IMR-90 (cell line): ENCODE measurements around the gene CKAP2L. TPM values are rescaled to one million over a fixed set of nuclear protein-coding genes. Genes with fewer than 3 reads are reported as not detected.

Experiments used
- ATAC-seq: fragments of 200-7000 bp; cut with Tn5 transposase; 2 replicates; pipeline ENCODE4 v1.9.1; 2020; ENCODE audit warnings: low read depth, mild to moderate bottlenecking, moderate library complexity
- BruUV-seq: library from RNA; stranded (reverse); fragments of 400-500 nt; replicated peaks from 2 replicates; lab custom pipeline; 2021; lab: Mats Ljungman, UMichigan
- CTCF ChIA-PET: fragments of 300-600 bp; formaldehyde crosslinking; extraction: SDS; loops from one replicate; lab custom pipeline; 2021; ENCODE audit warnings: antibody characterized with exemption; lab: Yijun Ruan, JAX
- POLR2A ChIA-PET: fragments of 300-600 bp; sonication (Branson Sonifier 250); formaldehyde crosslinking; loops from one replicate; lab custom pipeline; 2022; ENCODE audit warnings: antibody characterized with exemption; ENCODE audit not compliant: unreplicated experiment; lab: Charles Lee
- DNase-seq: peaks from one replicate; pipeline ENCODE4 v3.0.0; 2013
- H2AFZ ChIP-seq: replicated peaks from 2 replicates; pipeline ENCODE3; 2013; ENCODE audit warnings: low read length, mild to moderate bottlenecking; ENCODE audit not compliant: poor library complexity
- H2AK5ac ChIP-seq: 2 replicates; pipeline ENCODE4 v1.6.1; 2013; ENCODE audit warnings: low read depth, low read length, inconsistent platforms
- H2AK9ac ChIP-seq: replicated peaks from 2 replicates; pipeline ENCODE3; 2013; ENCODE audit warnings: mild to moderate bottlenecking, low read depth, low read length, moderate library complexity; ENCODE audit not compliant: poor library complexity
- H2BK120ac ChIP-seq: 2 replicates; pipeline ENCODE4 v1.6.1; 2013; ENCODE audit warnings: low read depth, low read length, inconsistent platforms
- H2BK15ac ChIP-seq: 3 replicates; pipeline ENCODE4 v1.6.1; 2013; ENCODE audit warnings: low read depth, low read length, inconsistent platforms
- H2BK20ac ChIP-seq: 2 replicates; pipeline ENCODE4 v1.6.1; 2013; ENCODE audit warnings: low read depth, mild to moderate bottlenecking, inconsistent platforms, low read length, moderate library complexity
- H2BK5ac ChIP-seq: 2 replicates; pipeline ENCODE4 v1.6.1; 2013; ENCODE audit warnings: mild to moderate bottlenecking, low read depth, low read length, inconsistent platforms; ENCODE audit not compliant: poor library complexity, severe bottlenecking
- H3K14ac ChIP-seq: replicated peaks from 2 replicates; pipeline ENCODE4 v1.6.1; 2013; ENCODE audit warnings: low read depth, low read length, inconsistent platforms
- H3K18ac ChIP-seq: 2 replicates; pipeline ENCODE4 v1.6.1; 2013; ENCODE audit warnings: low read depth, low read length, control low read depth
- H3K23ac ChIP-seq: 2 replicates; pipeline ENCODE4 v1.6.1; 2013; ENCODE audit warnings: low read depth, low read length, inconsistent platforms
- H3K27ac ChIP-seq: 2 replicates; pipeline ENCODE4 v1.5.1; 2013; ENCODE audit warnings: mild to moderate bottlenecking, control low read depth, low read length; ENCODE audit not compliant: insufficient read depth
- H3K27me3 ChIP-seq: 2 replicates; pipeline ENCODE4 v1.6.1; 2013; ENCODE audit warnings: low read length; ENCODE audit not compliant: control insufficient read depth, insufficient read depth
- H3K36me3 ChIP-seq: 2 replicates; pipeline ENCODE4 v1.6.1; 2013; ENCODE audit warnings: low read length, mixed read lengths; ENCODE audit not compliant: control insufficient read depth, insufficient read depth
- H3K4ac ChIP-seq: 2 replicates; pipeline ENCODE4 v1.6.1; 2013; ENCODE audit warnings: low read depth, low read length, inconsistent platforms
- H3K4me1 ChIP-seq: 2 replicates; pipeline ENCODE4 v1.6.1; 2013; ENCODE audit warnings: low read length, mixed read lengths; ENCODE audit not compliant: control insufficient read depth, insufficient read depth
- H3K4me2 ChIP-seq: 2 replicates; pipeline ENCODE4 v1.6.1; 2013; ENCODE audit warnings: low read depth, mild to moderate bottlenecking, control low read depth, low read length, moderate library complexity
- H3K4me3 ChIP-seq: 2 replicates; pipeline ENCODE4 v1.5.1; 2013; ENCODE audit warnings: low read depth, mild to moderate bottlenecking, control low read depth, low read length, moderate library complexity; ENCODE audit not compliant: insufficient read depth
- H3K56ac ChIP-seq: 2 replicates; pipeline ENCODE4 v1.6.1; 2013; ENCODE audit warnings: low read length, inconsistent platforms; ENCODE audit not compliant: insufficient read depth; ENCODE audit errors: extremely low read depth
- H3K79me1 ChIP-seq, 2 experiments: 2 replicates each; pipeline ENCODE4 v1.6.1; 2013; ENCODE audit warnings: low read length in 2 of 2, inconsistent platforms in 1 of 2, low read depth in 1 of 2
- H3K9ac ChIP-seq: 2 replicates; pipeline ENCODE4 v1.6.1; 2013; ENCODE audit warnings: low read depth, low read length, control low read depth
- H3K9me1 ChIP-seq: 2 replicates; pipeline ENCODE4 v1.6.1; 2013; ENCODE audit warnings: low read length, inconsistent platforms; ENCODE audit not compliant: insufficient read depth
- H3K9me3 ChIP-seq: 2 replicates; pipeline ENCODE4 v1.6.1; 2013; ENCODE audit warnings: low read length; ENCODE audit not compliant: control insufficient read depth, insufficient read depth
- H4K20me1 ChIP-seq: 2 replicates; pipeline ENCODE4 v1.6.1; 2013; ENCODE audit warnings: low read length, inconsistent platforms; ENCODE audit not compliant: insufficient read depth
- H4K5ac ChIP-seq: 2 replicates; pipeline ENCODE4 v1.6.1; 2013; ENCODE audit warnings: mild to moderate bottlenecking, low read depth, low read length, control low read depth
- H4K8ac ChIP-seq, 2 experiments: 2 replicates each; pipeline ENCODE4 v1.6.1; 2013; ENCODE audit warnings: low read depth in 2 of 2, low read length in 2 of 2, control low read depth in 1 of 2, inconsistent platforms in 1 of 2
- H4K91ac ChIP-seq: 2 replicates; pipeline ENCODE4 v1.6.1; 2013; ENCODE audit warnings: low read depth, low read length, inconsistent platforms; ENCODE audit not compliant: insufficient read depth
- CEBPB ChIP-seq: IDR thresholded peaks from 2 replicates; pipeline ENCODE4 v1.6.1; 2012; ENCODE audit warnings: low read depth, low read length, improper control_type of control experiment
- CHD1 ChIP-seq: IDR thresholded peaks from 2 replicates; pipeline ENCODE4 v1.6.1; 2012; ENCODE audit warnings: low read depth, low read length, improper control_type of control experiment
- CTCF ChIP-seq: conservative IDR thresholded peaks from 2 replicates; pipeline ENCODE4 v1.5.1; 2012; ENCODE audit warnings: mild to moderate bottlenecking, low read depth, low read length, improper control_type of control experiment
- ELK1 ChIP-seq: fragments of 150-350 bp; IDR thresholded peaks from 2 replicates; pipeline ENCODE4 v1.6.1; 2016; ENCODE audit warnings: low read depth, mild to moderate bottlenecking, low read length, moderate library complexity, borderline replicate concordance
- FOS ChIP-seq: fragments of 150-350 bp; IDR thresholded peaks from 2 replicates; pipeline ENCODE4 v1.6.1; 2016; ENCODE audit warnings: low read depth, low read length
- MAFK ChIP-seq: IDR thresholded peaks from 2 replicates; pipeline ENCODE4 v1.6.1; 2012; ENCODE audit warnings: low read depth, low read length, improper control_type of control experiment
- MXI1 ChIP-seq: IDR thresholded peaks from 2 replicates; pipeline ENCODE4 v1.6.1; 2012; ENCODE audit warnings: low read depth, mild to moderate bottlenecking, low read length, moderate library complexity, borderline replicate concordance
- POLR2A ChIP-seq: IDR thresholded peaks from 2 replicates; pipeline ENCODE4 v1.6.1; 2012; ENCODE audit warnings: mild to moderate bottlenecking, low read depth, low read length
- RAD21 ChIP-seq: IDR thresholded peaks from 2 replicates; pipeline ENCODE4 v1.6.1; 2012; ENCODE audit warnings: low read length, improper control_type of control experiment
- RFX5 ChIP-seq: IDR thresholded peaks from 2 replicates; pipeline ENCODE4 v1.8.0; 2012; ENCODE audit warnings: low read depth, mild to moderate bottlenecking, low read length, moderate library complexity
- SMC3 ChIP-seq: fragments of 150-350 bp; IDR thresholded peaks from 2 replicates; pipeline ENCODE4 v1.6.1; 2016; ENCODE audit warnings: low read depth, mild to moderate bottlenecking, antibody characterized with exemption, low read length, moderate library complexity
- USF2 ChIP-seq: fragments of 150-350 bp; IDR thresholded peaks from 2 replicates; pipeline ENCODE4 v1.6.1; 2017; ENCODE audit warnings: mild to moderate bottlenecking, antibody characterized with exemption, low read length, low read depth
- WGBS, 2 experiments: methylation state at CpG; one replicate each; pipeline versions ENCODE4 v1.1.5 to v1.1.7; 2013; ENCODE audit warnings: missing lambda C conversion rate in 2 of 2; ENCODE audit not compliant: insufficient read length in 1 of 2; ENCODE audit errors: extremely low coverage in 2 of 2; 5-methylcytosine and 5-hydroxymethylcytosine counted together
- dilution Hi-C: fragments of 300-500 bp; cut with HindIII; formaldehyde crosslinking; loops from one replicate; pipeline ENCODE4 v1.14.3; 2018; ENCODE audit warnings: low sequenced_read_pairs; ENCODE audit not compliant: unreplicated experiment
- in situ Hi-C: fragments of 300-500 bp; cut with MboI; formaldehyde crosslinking; loops from 3 replicates; pipeline ENCODE4 v1.14.3; 2019; ENCODE audit warnings: low sequenced_read_pairs, inconsistent platforms, mixed read lengths
- intact Hi-C: fragments of 100-400 bp; cut with micrococcal nuclease; formaldehyde crosslinking; loops from 2 replicates; pipeline ENCODE4 v1.10.0; 2022
- polyA plus RNA-seq, 3 experiments: library from polyadenylated mRNA; depleted of rRNA; stranded (reverse); fragments of >200 nt; gene quantifications; 2 replicates each; pipeline ENCODE4 v1.2.3, GENCODE V29; 2012; ENCODE audit warnings: low replicate concordance in 1 of 3
- total RNA-seq: library from RNA; depleted of rRNA; stranded (reverse); fragments of >200 nt; gene quantifications from 2 replicates; pipeline ENCODE4 v1.2.3, GENCODE V29; 2012

CKAP2L gene
- total and polyA plus RNA-seq, 2 of the 4 experiments (the other 2 are of a cell fraction), result 6.4 to 9.9 TPM

- H3K9me3 ChIP-seq, result no peaks in the 10 kb centered on the region
- H2BK20ac ChIP-seq, result no peak overlapping the region
- ATAC-seq (no peak), DNase-seq (no peak)
- intact Hi-C loops (no loop called here), in situ Hi-C loops (no loop called here), dilution Hi-C loops (no loop called here)
- H3K14ac ChIP-seq, result no peak overlapping the region
- no peak overlapping the region for H4K8ac ChIP-seq
- no peaks in the 10 kb centered on the region for H3K36me3 ChIP-seq
- H4K20me1 ChIP-seq, result no peaks in the 10 kb centered on the region
- no peak overlapping the region for H4K91ac ChIP-seq
- no peaks in the 10 kb centered on the region for H3K79me1 ChIP-seq
- H2AK9ac ChIP-seq, result no peak overlapping the region
- no CpG with 5 or more reads among the region's 4 CpGs for WGBS, 2 experiments
- H3K18ac ChIP-seq, result no peak overlapping the region
- no peak overlapping the region for H2BK120ac ChIP-seq
- no peak overlapping the region for H2BK15ac ChIP-seq
- no peak overlapping the region for H4K5ac ChIP-seq
- TF ChIP-seq POLR2A (no peak), CTCF (no peak), CHD1 (no peak), ELK1 (no peak), USF2 (no peak), RAD21 (no peak), FOS (no peak), CEBPB (no peak), MXI1 (no peak), SMC3 (no peak), RFX5 (no peak), MAFK (no peak)
- CTCF ChIA-PET, result interaction anchor here (0.5 kb wide), 1 partner anchor 28 kb away, joined by 3 read pairs; no protein-coding TSS in a partner anchor
- H3K9me1 ChIP-seq, result no peaks in the 10 kb centered on the region
- H2AK5ac ChIP-seq, result no peak overlapping the region
- H3K23ac ChIP-seq, result no peak overlapping the region
- H3K27ac ChIP-seq, result no peak overlapping the region
- H3K9ac ChIP-seq, result no peak overlapping the region
- H2BK5ac ChIP-seq, result no peak overlapping the region
- POLR2A ChIA-PET, result no interaction called here
- peaks cover 3% of the 10 kb centered on the region; the same call in 1 of the 2 replicates for H3K27me3 ChIP-seq
- H3K4me1 ChIP-seq, result 0 out of 2 replicates have a peak, but pooled peaks cover 4% of the 10 kb centered on the region
- no peak overlapping the region for H3K4me2 ChIP-seq
- no TSS peak for BruUV-seq
- H3K4me3 ChIP-seq, result no peak overlapping the region
- no peak overlapping the region for H2AFZ ChIP-seq
- H3K4ac ChIP-seq, result no peak overlapping the region
- H3K56ac ChIP-seq, result no peak overlapping the region
These were observed 58.8 kb downstream of the CKAP2L start for GRCh38 chr2:112705575-112705974.
